A673 (cell line): ENCODE results near the gene HOXA6. TPM values are rescaled to one million over a fixed set of nuclear protein-coding genes. Genes with fewer than 3 reads are reported as not detected.
A peak's percentile ranks its signal among the peaks of the same experiment; 100 is the strongest.

ENCODE experiments used
- BruUV-seq: library from RNA; stranded (reverse); fragments of 400-500 nt; replicated peaks from 2 replicates; lab custom pipeline; 2021; lab: Mats Ljungman, UMichigan
- CTCF ChIA-PET: fragments of 300-600 bp; sonication (Branson Sonifier 250); formaldehyde crosslinking; loops from one replicate; lab custom pipeline; 2022; ENCODE audit warnings: antibody characterized with exemption; lab: Charles Lee
- POLR2A ChIA-PET: fragments of 300-600 bp; sonication (Branson Sonifier 250); formaldehyde crosslinking; loops from one replicate; lab custom pipeline; 2022; ENCODE audit warnings: antibody characterized with exemption; ENCODE audit not compliant: low non-redundant PET; lab: Charles Lee
- DNase-seq: peaks from one replicate; pipeline ENCODE4 v3.0.0-alpha.2; 2015; ENCODE audit warnings: low spot score
- H3K27ac ChIP-seq: fragments of 200-600 bp; sonication (generic); 2 replicates; pipeline ENCODE4 v1.5.1; 2016; ENCODE audit warnings: mixed run types, low read depth, mild to moderate bottlenecking, mixed read lengths, antibody characterized with exemption, low read length; ENCODE audit not compliant: poor library complexity, severe bottlenecking
- H3K27me3 ChIP-seq: fragments of 200-600 bp; sonication (generic); replicated peaks from 2 replicates; pipeline ENCODE4 v1.6.1; 2017; ENCODE audit warnings: mixed run types, low read depth, mild to moderate bottlenecking, mixed read lengths, antibody characterized with exemption, low read length; ENCODE audit not compliant: insufficient read depth, poor library complexity
- H3K36me3 ChIP-seq: fragments of 200-600 bp; sonication (generic); 2 replicates; pipeline ENCODE4 v1.6.1; 2016; ENCODE audit warnings: mixed run types, mild to moderate bottlenecking, mixed read lengths, antibody characterized with exemption, low read length; ENCODE audit not compliant: insufficient read depth, poor library complexity, severe bottlenecking
- H3K4me1 ChIP-seq: fragments of 200-600 bp; sonication (generic); 2 replicates; pipeline ENCODE4 v1.6.1; 2017; ENCODE audit warnings: mixed run types, mild to moderate bottlenecking, mixed read lengths, antibody characterized with exemption, low read length; ENCODE audit not compliant: insufficient read depth, poor library complexity, severe bottlenecking
- H3K4me3 ChIP-seq: fragments of 200-600 bp; sonication (generic); 2 replicates; pipeline ENCODE4 v1.5.1; 2016; ENCODE audit warnings: low read depth, mixed run types, mild to moderate bottlenecking, mixed read lengths, low read length; ENCODE audit not compliant: poor library complexity, severe bottlenecking
- H3K9me3 ChIP-seq: fragments of 200-600 bp; sonication (generic); 2 replicates; pipeline ENCODE4 v1.6.1; 2016; ENCODE audit warnings: mixed run types, low read depth, mild to moderate bottlenecking, mixed read lengths, antibody characterized with exemption, low read length; ENCODE audit not compliant: poor library complexity, severe bottlenecking
- EZH2 ChIP-seq: fragments of 200-600 bp; sonication (generic); IDR thresholded peaks from 2 replicates; pipeline ENCODE4 v1.6.1; 2017; ENCODE audit warnings: borderline replicate concordance, low read depth, mild to moderate bottlenecking, mixed read lengths, antibody characterized with exemption, low read length; ENCODE audit not compliant: poor library complexity, severe bottlenecking
- intact Hi-C: fragments of 100-400 bp; cut with micrococcal nuclease; formaldehyde crosslinking; loops from one replicate; pipeline ENCODE4 v1.10.0; 2022; ENCODE audit not compliant: unreplicated experiment
- total RNA-seq: library from RNA; stranded (reverse); gene quantifications from 2 replicates; pipeline ENCODE4 v1.2.3, GENCODE V29; 2021
- TF ChIP-seq, protein P1 (sequence below): fragments of 300-800, 200-600 bp; sonication (generic); conservative IDR thresholded peaks from 2 replicates; pipeline ENCODE4 v1.5.1; 2017; ENCODE audit warnings: low read depth, mild to moderate bottlenecking, antibody characterized with exemption, low read length, moderate library complexity, mixed read lengths

HOXA6 gene
- total RNA-seq, 1 experiment from 2014 or later: not detected

DNA sequence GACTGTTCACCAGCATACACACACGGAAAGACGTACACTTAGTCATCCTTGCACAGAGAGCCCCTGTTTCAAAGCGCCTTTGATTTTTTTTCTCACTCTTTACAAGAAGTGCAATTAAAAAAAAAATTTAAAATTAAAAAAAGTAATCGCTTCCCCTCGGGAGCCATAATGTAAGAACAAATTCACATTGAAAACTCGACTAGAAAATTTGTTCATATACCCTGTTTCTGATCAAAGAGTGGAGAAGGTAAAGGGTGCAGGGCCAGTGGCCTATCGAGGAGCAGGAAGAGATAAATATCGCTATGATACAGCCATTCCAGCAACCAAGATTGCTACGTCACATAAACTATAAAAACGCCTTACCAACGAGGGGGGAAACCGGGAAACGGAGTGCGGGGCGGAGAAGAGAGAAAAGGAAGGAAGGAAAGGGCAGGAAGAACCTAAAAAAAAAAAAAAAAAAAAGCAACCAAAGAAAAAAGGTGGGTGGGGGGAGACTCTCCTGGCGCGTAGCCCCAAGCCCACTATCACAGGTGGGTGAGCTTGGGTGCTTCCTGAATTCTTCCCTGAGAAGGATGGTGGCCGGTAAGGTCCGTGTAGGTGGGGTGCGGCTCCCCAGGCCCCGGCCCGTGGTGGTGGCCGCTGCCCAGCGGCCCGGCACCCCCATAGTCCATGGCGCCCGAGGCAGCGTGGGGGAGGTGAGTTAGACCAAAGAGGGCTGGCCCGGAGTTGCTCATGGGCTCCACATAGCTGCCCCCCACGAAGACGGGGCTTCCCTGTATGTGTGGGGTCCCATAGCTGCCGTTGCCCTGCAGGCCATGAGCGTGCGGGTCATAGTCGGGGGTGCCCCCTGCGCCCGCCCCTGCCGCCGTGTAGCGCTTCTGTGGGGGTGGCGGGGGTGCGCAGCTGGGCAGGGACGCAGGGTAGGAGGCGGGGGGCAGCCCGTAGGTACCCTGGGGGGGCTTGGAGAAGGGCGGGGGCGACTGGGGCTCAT is 39.9 kb downstream of the HOXA6 start:
- CTCF ChIA-PET: no interaction called here
- TF ChIP-seq, protein P1, sequence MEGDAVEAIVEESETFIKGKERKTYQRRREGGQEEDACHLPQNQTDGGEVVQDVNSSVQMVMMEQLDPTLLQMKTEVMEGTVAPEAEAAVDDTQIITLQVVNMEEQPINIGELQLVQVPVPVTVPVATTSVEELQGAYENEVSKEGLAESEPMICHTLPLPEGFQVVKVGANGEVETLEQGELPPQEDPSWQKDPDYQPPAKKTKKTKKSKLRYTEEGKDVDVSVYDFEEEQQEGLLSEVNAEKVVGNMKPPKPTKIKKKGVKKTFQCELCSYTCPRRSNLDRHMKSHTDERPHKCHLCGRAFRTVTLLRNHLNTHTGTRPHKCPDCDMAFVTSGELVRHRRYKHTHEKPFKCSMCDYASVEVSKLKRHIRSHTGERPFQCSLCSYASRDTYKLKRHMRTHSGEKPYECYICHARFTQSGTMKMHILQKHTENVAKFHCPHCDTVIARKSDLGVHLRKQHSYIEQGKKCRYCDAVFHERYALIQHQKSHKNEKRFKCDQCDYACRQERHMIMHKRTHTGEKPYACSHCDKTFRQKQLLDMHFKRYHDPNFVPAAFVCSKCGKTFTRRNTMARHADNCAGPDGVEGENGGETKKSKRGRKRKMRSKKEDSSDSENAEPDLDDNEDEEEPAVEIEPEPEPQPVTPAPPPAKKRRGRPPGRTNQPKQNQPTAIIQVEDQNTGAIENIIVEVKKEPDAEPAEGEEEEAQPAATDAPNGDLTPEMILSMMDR: no peak
- TF ChIP-seq EZH2: peak; percentile 75
- no peak for DNase-seq
- no peaks in the 10 kb centered on the region for H3K9me3 ChIP-seq
- no peaks in the 10 kb centered on the region for H3K36me3 ChIP-seq
- H3K27ac ChIP-seq: no peak overlapping the region
- POLR2A ChIA-PET: no interaction called here
- no peak overlapping the region for H3K4me3 ChIP-seq
- intact Hi-C loops: no loop called here
- H3K27me3 ChIP-seq: peaks cover 100% of the 10 kb centered on the region
- H3K4me1 ChIP-seq: no peaks in the 10 kb centered on the region
- BruUV-seq: no TSS peak

DNA sequence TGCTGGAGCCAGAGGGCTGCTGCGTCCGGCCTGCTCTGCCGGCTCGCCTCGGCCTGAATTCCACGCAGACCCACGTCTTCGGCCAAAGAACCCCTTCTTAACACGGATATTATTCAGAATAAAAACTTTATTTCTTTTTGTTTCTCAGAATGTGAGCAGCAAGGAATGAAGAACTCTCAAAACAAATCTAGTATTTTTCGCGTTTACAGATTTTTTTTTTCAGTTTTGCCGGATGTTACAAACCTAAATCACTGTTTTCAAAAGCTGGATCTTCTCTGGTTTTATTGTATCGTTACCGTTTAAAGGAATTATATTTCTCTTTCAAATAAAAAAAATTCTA is 40.7 kb downstream of the HOXA6 start:
- H3K27ac ChIP-seq: no peak overlapping the region
- H3K9me3 ChIP-seq: no peaks in the 10 kb centered on the region
- CTCF ChIA-PET: no interaction called here
- BruUV-seq: no TSS peak
- no peak for TF ChIP-seq EZH2
- TF ChIP-seq, protein P1: no peak
- H3K4me1 ChIP-seq: no peaks in the 10 kb centered on the region
- peaks cover 100% of the 10 kb centered on the region for H3K27me3 ChIP-seq
- H3K36me3 ChIP-seq: no peaks in the 10 kb centered on the region
- H3K4me3 ChIP-seq: no peak overlapping the region
- no peak for DNase-seq
- POLR2A ChIA-PET: no interaction called here
- intact Hi-C loops: no loop called here

DNA sequence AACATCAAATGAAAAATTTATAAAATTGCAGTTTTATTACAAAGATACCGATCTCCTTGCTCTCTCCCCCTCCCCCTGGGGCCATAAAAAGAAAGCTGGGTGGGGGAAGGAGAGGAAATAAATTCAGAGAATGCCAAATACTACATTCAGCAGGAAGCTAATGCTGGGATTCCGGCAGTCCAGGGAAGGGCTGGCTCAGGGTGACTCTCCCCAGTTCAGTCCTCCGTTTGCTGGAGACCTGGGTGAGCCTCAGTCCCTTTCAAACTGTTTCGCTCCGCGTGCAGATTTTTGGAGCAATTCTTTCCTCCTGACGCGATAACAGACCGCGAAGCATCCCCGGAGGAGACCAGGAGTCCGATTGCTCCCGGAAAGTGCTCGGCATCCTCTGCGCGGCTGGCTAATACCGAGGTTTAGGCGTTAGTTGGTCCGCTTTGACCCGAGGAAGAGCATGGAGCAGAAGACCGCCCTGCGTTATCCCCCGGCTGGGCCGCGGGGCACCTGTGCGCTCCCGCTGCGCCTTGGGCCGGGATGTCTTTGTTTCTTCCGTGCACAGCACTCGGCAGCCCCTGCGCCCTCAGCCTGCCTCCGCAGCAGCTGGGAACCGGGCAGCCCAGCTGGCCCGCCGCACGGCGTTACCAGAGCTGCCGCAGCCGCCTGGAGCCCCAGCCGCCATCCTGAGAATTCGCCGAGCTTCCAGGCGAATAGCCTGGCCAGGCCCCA is 41.2 kb downstream of the HOXA6 start:
- DNase-seq: no peak
- Histone ChIP-seq H3K27me3 (peaks cover 100% of the 10 kb centered on the region), H3K9me3 (no peaks in the 10 kb centered on the region), H3K27ac (no peak overlapping the region), H3K4me3 (no peak overlapping the region), H3K36me3 (no peaks in the 10 kb centered on the region), H3K4me1 (no peaks in the 10 kb centered on the region)
- intact Hi-C loops: no loop called here
- no TSS peak for BruUV-seq
- TF ChIP-seq, protein P1: no peak
- peak; percentile 70 for TF ChIP-seq EZH2
- CTCF ChIA-PET: no interaction called here
- POLR2A ChIA-PET: no interaction called here
